SK-N-SH (cell line): ENCODE results near the gene RAPGEF4. TPM values are rescaled to one million over a fixed set of nuclear protein-coding genes. Genes with fewer than 3 reads are reported as not detected.

Source experiments
- CTCF ChIA-PET: fragments of 300-600, 350-600 bp; formaldehyde crosslinking; extraction: SDS; loops from one replicate; lab custom pipeline; 2021; lab: Yijun Ruan, JAX
- POLR2A ChIA-PET: fragments of 350-600 bp; sonication (Branson Sonifier 250); formaldehyde crosslinking; extraction: SDS; loops from one replicate; lab custom pipeline; 2020; ENCODE audit warnings: antibody characterized with exemption, inconsistent platforms; lab: Yijun Ruan, JAX
- DNase-seq: peaks from one replicate; pipeline ENCODE4 v3.0.0; 2012
- H2AFZ ChIP-seq: fragments of 200-600 bp; sonication (generic); 2 replicates; pipeline ENCODE4 v1.8.1; 2016; ENCODE audit warnings: antibody characterized with exemption, mild to moderate bottlenecking, low read depth
- H3F3A ChIP-seq: fragments of 200-600 bp; sonication (generic); replicated peaks from 2 replicates; pipeline ENCODE3; 2016; ENCODE audit warnings: antibody characterized with exemption, mild to moderate bottlenecking; ENCODE audit not compliant: insufficient read depth
- H3K27ac ChIP-seq, 2 experiments: fragments of 200-500 bp in 1 of 2; fragments of 200-600 bp in 1 of 2; sonication (Bioruptor generic) in 1 of 2; sonication (generic), shearing (Covaris generic) in 1 of 2; 2 replicates each; pipeline versions ENCODE4 v1.5.1 to v1.6.1; 2014 to 2016; ENCODE audit warnings: low read depth in 2 of 2, inconsistent platforms in 1 of 2, low read length in 1 of 2, mild to moderate bottlenecking in 1 of 2, mixed read lengths in 1 of 2
- H3K27me3 ChIP-seq: fragments of 200-600 bp; sonication (generic), shearing (Covaris generic); 2 replicates; pipeline ENCODE4 v1.6.1; 2016; ENCODE audit warnings: mixed run types; ENCODE audit not compliant: insufficient read depth
- H3K36me3 ChIP-seq, 2 experiments: fragments of 200-500 bp in 1 of 2; fragments of 200-600 bp in 1 of 2; sonication (Bioruptor generic) in 1 of 2; sonication (generic) in 1 of 2; replicated peaks in 1 of 2; 2 replicates each; pipeline versions ENCODE3 to v1.5.1; 2014 to 2016; ENCODE audit warnings: low read length in 1 of 2, mild to moderate bottlenecking in 1 of 2; ENCODE audit not compliant: insufficient read depth in 2 of 2, control insufficient read depth in 1 of 2
- H3K4me1 ChIP-seq, 2 experiments: fragments of 200-500 bp in 1 of 2; fragments of 200-600 bp in 1 of 2; sonication (Bioruptor generic) in 1 of 2; sonication (generic), shearing (Covaris generic) in 1 of 2; 2 replicates each; pipeline versions ENCODE4 v1.5.1 to v1.6.1; 2014 to 2016; ENCODE audit warnings: low read depth in 1 of 2, low read length in 1 of 2, mixed run types in 1 of 2; ENCODE audit not compliant: insufficient read depth in 2 of 2, control insufficient read depth in 1 of 2
- H3K4me2 ChIP-seq: fragments of 200-600 bp; sonication (generic), shearing (Covaris generic); 2 replicates; pipeline ENCODE4 v1.6.1; 2017; ENCODE audit warnings: mixed run types
- H3K4me3 ChIP-seq, 2 experiments: fragments of 200-500 bp in 1 of 2; fragments of 200-600 bp in 1 of 2; sonication (Bioruptor generic) in 1 of 2; sonication (generic), shearing (Covaris generic) in 1 of 2; 2 replicates each; pipeline versions ENCODE4 v1.5.1 to v1.8.1; 2014 to 2016; ENCODE audit warnings: low read depth in 2 of 2, inconsistent platforms in 1 of 2, low read length in 1 of 2, mild to moderate bottlenecking in 1 of 2, mixed read lengths in 1 of 2, moderate library complexity in 1 of 2
- H3K79me2 ChIP-seq: fragments of 200-600 bp; sonication (generic); 2 replicates; pipeline ENCODE4 v1.8.1; 2017; ENCODE audit warnings: mild to moderate bottlenecking; ENCODE audit not compliant: insufficient read depth
- H3K9ac ChIP-seq: fragments of 200-600 bp; sonication (generic); 2 replicates; pipeline ENCODE4 v1.6.1; 2017; ENCODE audit warnings: mixed run types
- H3K9me2 ChIP-seq: fragments of 200-600 bp; sonication (generic); 2 replicates; pipeline ENCODE4 v1.6.1; 2017; ENCODE audit warnings: mixed run types
- H3K9me3 ChIP-seq: fragments of 200-600 bp; sonication (generic); 2 replicates; pipeline ENCODE4 v1.6.1; 2017; ENCODE audit warnings: mixed run types, mild to moderate bottlenecking, moderate library complexity
- H4K20me1 ChIP-seq: fragments of 200-600 bp; sonication (generic); 2 replicates; pipeline ENCODE4 v1.6.1; 2017; ENCODE audit warnings: mild to moderate bottlenecking, mixed run types; ENCODE audit not compliant: insufficient read depth
- MEF2A ChIP-seq: IDR thresholded peaks from 2 replicates; pipeline ENCODE4 v1.4.0; 2012; ENCODE audit warnings: low read depth, borderline replicate concordance
- POLR2AphosphoS5 ChIP-seq: IDR thresholded peaks from 2 replicates; pipeline ENCODE4 v1.6.1; 2012; ENCODE audit warnings: low read depth, low read length
- SMC3 ChIP-seq: IDR thresholded peaks from 2 replicates; pipeline ENCODE4 v1.6.1; 2012; ENCODE audit warnings: low read depth, low read length, improper control_type of control experiment
- TCF12 ChIP-seq: IDR thresholded peaks from 2 replicates; pipeline ENCODE4 v1.4.0; 2012
- TEAD4 ChIP-seq: IDR thresholded peaks from 2 replicates; pipeline ENCODE4 v1.4.0; 2012; ENCODE audit warnings: mild to moderate bottlenecking, borderline replicate concordance; ENCODE audit not compliant: insufficient read depth
- WGBS: methylation state at CpG from one replicate; pipeline ENCODE4 v1.1.6; 2017; ENCODE audit warnings: low lambda C conversion rate; 5-methylcytosine and 5-hydroxymethylcytosine counted together
- polyA plus RNA-seq, 3 experiments: library from polyadenylated mRNA; depleted of rRNA; stranded (reverse); fragments of >200 nt; gene quantifications; 2 replicates each; pipeline ENCODE4 v1.2.3, GENCODE V29; 2012
- TF ChIP-seq, protein P1 (sequence below): IDR thresholded peaks from 2 replicates; pipeline ENCODE4 v1.4.0; 2012; ENCODE audit warnings: low read depth
- TF ChIP-seq, protein P2 (sequence below): fragments of 200-600 bp; sonication (generic); IDR thresholded peaks from 2 replicates; pipeline ENCODE4 v1.6.1; 2017; ENCODE audit warnings: antibody characterized with exemption, mild to moderate bottlenecking, moderate library complexity

Gene RAPGEF4
- polyA plus RNA-seq, 1 of the 3 experiments (the other 2 are of a cell fraction) = 0.30 TPM

DNA sequence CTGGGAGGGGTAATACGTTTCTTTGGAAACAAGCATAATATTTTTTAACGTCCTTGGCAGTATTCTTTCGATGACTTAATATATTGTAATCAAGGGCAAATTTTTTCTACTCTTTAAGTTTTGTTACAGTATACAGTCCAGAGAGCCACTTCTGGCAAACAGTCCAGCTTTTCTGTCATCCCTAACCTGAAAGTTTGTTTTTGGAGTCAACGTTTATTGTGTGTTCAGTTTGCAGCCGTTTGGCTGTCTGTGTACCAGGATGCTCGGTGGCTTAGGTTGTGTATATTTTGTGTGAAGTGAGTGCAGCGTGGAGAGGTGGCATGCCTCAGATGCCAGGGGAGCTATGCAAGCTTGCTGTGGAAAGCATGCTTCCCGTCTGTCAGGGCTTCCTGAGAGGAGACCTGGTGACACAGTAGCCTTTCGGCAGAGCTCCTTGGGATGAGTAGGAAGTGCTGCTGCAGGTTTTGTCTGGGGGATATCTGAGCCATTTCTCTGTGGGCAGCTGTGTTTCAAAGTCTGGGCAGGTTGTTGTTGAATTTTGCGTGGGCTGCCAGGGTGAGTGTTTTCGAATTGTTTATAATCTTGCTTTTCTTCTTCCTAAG is 354.7 kb downstream of the RAPGEF4 start:
- POLR2A ChIA-PET = no interaction called here
- H3K27ac ChIP-seq = peak overlapping the region; percentile 22 to 55; a peak in 2 of 4 replicates
- H3K4me2 ChIP-seq = peak overlapping the region; percentile 43
- H3K9me3 ChIP-seq = no peaks in the 10 kb centered on the region
- CTCF ChIA-PET = interaction anchor here (1.1 to 3.0 kb wide), 3 partner anchors 9 to 120 kb away, joined by 3 to 13 read pairs (median 6); no protein-coding TSS in a partner anchor
- peaks cover 50% of the 10 kb centered on the region for H3K79me2 ChIP-seq
- TF ChIP-seq POLR2AphosphoS5 (no peak), TEAD4 (no peak), TCF12 (peak; percentile 23; the same call in 1 of the 2 replicates)
- TF ChIP-seq, protein P1, sequence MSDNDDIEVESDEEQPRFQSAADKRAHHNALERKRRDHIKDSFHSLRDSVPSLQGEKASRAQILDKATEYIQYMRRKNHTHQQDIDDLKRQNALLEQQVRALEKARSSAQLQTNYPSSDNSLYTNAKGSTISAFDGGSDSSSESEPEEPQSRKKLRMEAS = peak; percentile 83; the same call in 1 of the 2 replicates
- TF ChIP-seq, all 33 proteins: peak for 2
- peaks cover 4% of the 10 kb centered on the region for H3F3A ChIP-seq
- peaks cover 3 to 10% of the 10 kb centered on the region in 2 experiments; a peak in 3 of 4 replicates for H3K4me1 ChIP-seq
- DNase-seq = no peak
- peak overlapping the region; percentile 39 for H3K9ac ChIP-seq
- H3K4me3 ChIP-seq = no peak overlapping the region
- H3K27me3 ChIP-seq = no peaks in the 10 kb centered on the region
- 67% methylated on average over 11 of the region's 11 CpGs for WGBS
- no peak overlapping the region for H2AFZ ChIP-seq
- peaks cover 11 to 21% of the 10 kb centered on the region in 2 experiments for H3K36me3 ChIP-seq
- H4K20me1 ChIP-seq = no peaks in the 10 kb centered on the region
- no peaks in the 10 kb centered on the region; the same call in 1 of the 2 replicates for H3K9me2 ChIP-seq

DNA sequence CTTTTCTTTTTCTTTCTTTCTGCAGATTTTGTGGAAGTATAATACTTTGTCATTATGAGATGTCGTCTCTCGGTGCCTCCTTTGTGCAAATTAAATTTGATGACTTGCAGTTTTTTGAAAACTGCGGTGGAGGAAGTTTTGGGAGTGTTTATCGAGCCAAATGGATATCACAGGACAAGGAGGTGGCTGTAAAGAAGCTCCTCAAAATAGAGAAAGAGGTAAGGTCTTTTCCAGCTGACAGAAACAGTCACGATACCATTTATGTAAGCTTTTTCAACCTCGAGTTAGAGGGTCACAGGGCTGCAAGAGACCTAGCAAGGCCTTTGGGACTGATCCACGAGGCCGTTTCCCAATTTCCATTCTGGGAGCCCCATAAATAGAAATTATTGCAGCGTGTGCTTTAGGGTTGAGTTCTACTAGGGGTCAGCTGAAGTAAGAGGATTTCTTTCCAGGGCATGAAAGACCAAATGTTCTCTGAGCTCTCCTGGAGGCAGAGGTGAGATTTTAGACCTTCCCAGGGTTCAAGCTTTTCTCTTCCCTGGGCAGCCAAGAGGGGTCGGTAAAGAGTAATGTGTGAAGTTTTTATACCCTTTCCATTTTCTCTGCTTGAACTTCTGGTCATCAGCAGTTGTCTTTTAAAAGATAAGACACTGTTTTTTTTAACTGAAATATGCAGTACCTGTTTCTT is 355.5 kb downstream of the RAPGEF4 start:
- 94% methylated on average over 10 of the region's 10 CpGs for WGBS
- ChIA-PET POLR2A (no interaction called here), CTCF (interaction anchor here (0.7 to 3.0 kb wide), 9 partner anchors 10 to 381 kb away, joined by 3 to 13 read pairs (median 4); no protein-coding TSS in a partner anchor)
- DNase-seq = no peak
- Histone ChIP-seq H4K20me1 (no peaks in the 10 kb centered on the region), H3K36me3 (peaks cover 11 to 21% of the 10 kb centered on the region in 2 experiments), H3K27me3 (no peaks in the 10 kb centered on the region), H3K9ac (peak overlapping the region; percentile 39; the same call in 1 of the 2 replicates), H3K27ac (peak overlapping the region; percentile 22 to 55; a peak in 1 of 4 replicates), H3K4me2 (peak overlapping the region; percentile 43; the same call in 1 of the 2 replicates), H3K9me2 (no peaks in the 10 kb centered on the region), H3K4me1 (peaks cover 3 to 10% of the 10 kb centered on the region in 2 experiments; a peak in 3 of 4 replicates), H3K79me2 (peaks cover 42% of the 10 kb centered on the region), H3F3A (peaks cover 4% of the 10 kb centered on the region), H3K4me3 (no peak overlapping the region), H3K9me3 (no peaks in the 10 kb centered on the region), H2AFZ (no peak overlapping the region)
- TF ChIP-seq, protein P2, sequence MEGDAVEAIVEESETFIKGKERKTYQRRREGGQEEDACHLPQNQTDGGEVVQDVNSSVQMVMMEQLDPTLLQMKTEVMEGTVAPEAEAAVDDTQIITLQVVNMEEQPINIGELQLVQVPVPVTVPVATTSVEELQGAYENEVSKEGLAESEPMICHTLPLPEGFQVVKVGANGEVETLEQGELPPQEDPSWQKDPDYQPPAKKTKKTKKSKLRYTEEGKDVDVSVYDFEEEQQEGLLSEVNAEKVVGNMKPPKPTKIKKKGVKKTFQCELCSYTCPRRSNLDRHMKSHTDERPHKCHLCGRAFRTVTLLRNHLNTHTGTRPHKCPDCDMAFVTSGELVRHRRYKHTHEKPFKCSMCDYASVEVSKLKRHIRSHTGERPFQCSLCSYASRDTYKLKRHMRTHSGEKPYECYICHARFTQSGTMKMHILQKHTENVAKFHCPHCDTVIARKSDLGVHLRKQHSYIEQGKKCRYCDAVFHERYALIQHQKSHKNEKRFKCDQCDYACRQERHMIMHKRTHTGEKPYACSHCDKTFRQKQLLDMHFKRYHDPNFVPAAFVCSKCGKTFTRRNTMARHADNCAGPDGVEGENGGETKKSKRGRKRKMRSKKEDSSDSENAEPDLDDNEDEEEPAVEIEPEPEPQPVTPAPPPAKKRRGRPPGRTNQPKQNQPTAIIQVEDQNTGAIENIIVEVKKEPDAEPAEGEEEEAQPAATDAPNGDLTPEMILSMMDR = peak; percentile 32; the same call in 1 of the 2 replicates
- TF ChIP-seq SMC3 (0 out of 2 replicates have a peak, but pooled peaks have one; percentile 3), MEF2A (no peak)
